HUES48 (cell line): ENCODE data around the gene CDH13.

ENCODE experiments used
- H3K27ac ChIP-seq: one replicate; pipeline ENCODE4 v1.7.0; 2013; ENCODE audit warnings: low read depth, low read length, inconsistent platforms
- H3K27me3 ChIP-seq: 2 replicates; pipeline ENCODE4 v1.6.1; 2013; ENCODE audit warnings: mild to moderate bottlenecking, low read length; ENCODE audit not compliant: control insufficient read depth, insufficient read depth
- H3K36me3 ChIP-seq: 2 replicates; pipeline ENCODE4 v1.6.1; 2013; ENCODE audit warnings: low read length; ENCODE audit not compliant: control insufficient read depth, insufficient read depth
- H3K4me1 ChIP-seq: 2 replicates; pipeline ENCODE4 v1.6.1; 2013; ENCODE audit warnings: mild to moderate bottlenecking, low read length; ENCODE audit not compliant: control insufficient read depth, insufficient read depth
- H3K4me3 ChIP-seq: 2 replicates; pipeline ENCODE4 v1.5.1; 2013; ENCODE audit warnings: mild to moderate bottlenecking, low read depth, low read length
- H3K9ac ChIP-seq: 2 replicates; pipeline ENCODE4 v1.6.1; 2013; ENCODE audit warnings: mild to moderate bottlenecking, low read depth, low read length, moderate library complexity
- H3K9me3 ChIP-seq: 2 replicates; pipeline ENCODE4 v1.6.1; 2013; ENCODE audit warnings: low read length; ENCODE audit not compliant: control insufficient read depth, insufficient read depth

The CDH13 gene

GRCh38 chr16:83023640-83024039 is 396.9 kb downstream of the CDH13 start:
- H3K9me3 ChIP-seq, result no peaks in the 10 kb centered on the region
- H3K36me3 ChIP-seq, result no peaks in the 10 kb centered on the region
- H3K4me1 ChIP-seq, result no peaks in the 10 kb centered on the region
- H3K27me3 ChIP-seq, result no peaks in the 10 kb centered on the region
- H3K27ac ChIP-seq, result no peak overlapping the region
- no peak overlapping the region for H3K4me3 ChIP-seq
- no peak overlapping the region for H3K9ac ChIP-seq

DNA sequence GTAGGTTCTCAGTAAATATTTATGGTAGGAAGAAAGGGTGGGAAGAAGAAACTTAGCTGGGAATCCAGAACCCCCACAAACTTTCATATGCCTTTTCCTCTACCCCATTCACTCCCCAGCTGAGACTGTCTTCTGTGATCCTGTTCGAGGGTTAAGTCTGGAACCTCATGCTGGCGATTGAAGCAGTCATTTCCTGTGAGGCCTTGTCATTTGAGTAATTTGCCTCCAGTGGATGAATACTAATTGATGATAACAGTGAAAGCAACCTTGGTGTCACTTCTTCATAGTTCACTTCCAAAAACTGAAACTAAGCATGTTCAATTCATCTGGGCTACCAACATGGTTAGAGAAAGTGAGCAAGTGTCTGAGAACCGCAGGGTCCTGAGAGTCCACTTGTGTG is 401.2 kb downstream of the CDH13 start:
- Histone ChIP-seq H3K27me3 (no peaks in the 10 kb centered on the region), H3K27ac (no peak overlapping the region), H3K4me1 (no peaks in the 10 kb centered on the region), H3K36me3 (no peaks in the 10 kb centered on the region), H3K9me3 (no peaks in the 10 kb centered on the region), H3K9ac (no peak overlapping the region), H3K4me3 (no peak overlapping the region)

DNA sequence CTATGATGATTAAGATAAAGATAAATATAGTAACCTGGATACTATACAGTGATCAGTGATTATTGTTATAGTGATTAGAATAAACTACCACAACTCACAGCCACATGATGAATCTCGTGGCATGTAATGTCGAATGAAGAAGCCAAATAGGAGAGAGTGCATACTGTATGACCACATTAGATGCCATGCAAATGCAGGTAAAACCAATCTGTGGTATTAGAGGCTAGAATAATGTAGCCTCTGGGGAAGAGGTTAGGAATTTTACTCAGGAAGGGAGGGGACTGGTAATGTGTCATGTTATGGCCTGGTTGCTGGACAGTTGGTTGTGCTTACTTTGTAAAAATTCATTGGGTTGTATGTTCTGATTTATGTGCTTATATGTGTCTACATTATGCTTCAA is 402.7 kb downstream of the CDH13 start:
- no peaks in the 10 kb centered on the region for H3K9me3 ChIP-seq
- H3K9ac ChIP-seq, result no peak overlapping the region
- no peak overlapping the region for H3K4me3 ChIP-seq
- H3K36me3 ChIP-seq, result no peaks in the 10 kb centered on the region
- no peaks in the 10 kb centered on the region for H3K4me1 ChIP-seq
- H3K27me3 ChIP-seq, result no peaks in the 10 kb centered on the region
- no peak overlapping the region for H3K27ac ChIP-seq

DNA sequence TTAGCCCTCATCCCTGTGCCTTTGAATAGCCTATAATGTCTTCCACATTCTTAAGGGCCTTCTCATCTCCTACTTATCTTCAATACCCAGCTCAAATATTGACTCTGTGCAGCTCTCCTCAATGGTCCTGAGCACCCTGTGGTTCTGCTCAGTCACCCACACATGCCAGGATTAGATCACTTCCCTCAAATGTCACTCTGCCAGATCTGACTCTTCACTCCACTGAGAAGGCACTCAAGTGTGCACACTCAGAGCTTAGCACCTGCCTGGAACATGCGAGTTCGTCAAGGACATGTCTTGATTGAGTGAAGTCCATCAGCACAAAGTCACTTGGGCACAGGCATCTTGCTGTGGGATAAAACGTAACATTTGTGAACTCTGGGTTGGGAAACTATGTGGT is 404.8 kb downstream of the CDH13 start:
- H3K27ac ChIP-seq, result no peak overlapping the region
- H3K27me3 ChIP-seq, result no peaks in the 10 kb centered on the region
- no peak overlapping the region for H3K9ac ChIP-seq
- no peaks in the 10 kb centered on the region for H3K9me3 ChIP-seq
- H3K4me3 ChIP-seq, result no peak overlapping the region
- H3K36me3 ChIP-seq, result no peaks in the 10 kb centered on the region
- H3K4me1 ChIP-seq, result no peaks in the 10 kb centered on the region

GRCh38 chr16:83037102-83037501 is 410.3 kb downstream of the CDH13 start:
- Histone ChIP-seq H3K36me3 (no peaks in the 10 kb centered on the region), H3K9me3 (no peaks in the 10 kb centered on the region), H3K27me3 (no peaks in the 10 kb centered on the region), H3K9ac (no peak overlapping the region), H3K4me1 (no peaks in the 10 kb centered on the region), H3K27ac (no peak overlapping the region), H3K4me3 (no peak overlapping the region)

DNA sequence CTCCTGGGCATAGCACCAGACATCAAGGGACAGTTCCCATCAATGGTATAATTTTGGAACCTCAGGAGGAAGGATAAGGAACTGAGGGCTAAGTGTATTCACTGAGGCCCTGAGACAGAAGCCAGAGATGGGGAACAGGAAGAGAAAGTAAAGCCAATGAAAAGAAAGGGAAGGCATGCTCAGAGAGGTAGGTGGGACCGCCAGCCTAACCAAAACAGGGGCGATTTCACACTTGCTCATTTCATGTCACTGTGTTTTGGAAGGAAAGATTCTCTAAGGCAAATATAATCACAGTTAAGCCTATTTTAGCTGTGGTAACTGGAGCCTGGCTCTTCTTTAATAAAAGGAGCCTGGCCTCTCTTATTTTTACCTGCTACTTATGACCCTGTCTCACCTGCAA is 411.1 kb downstream of the CDH13 start:
- Histone ChIP-seq H3K4me3 (no peak overlapping the region), H3K4me1 (no peaks in the 10 kb centered on the region), H3K9ac (no peak overlapping the region), H3K9me3 (no peaks in the 10 kb centered on the region), H3K36me3 (no peaks in the 10 kb centered on the region), H3K27me3 (no peaks in the 10 kb centered on the region), H3K27ac (no peak overlapping the region)

- H3K9ac ChIP-seq, result no peak overlapping the region
- no peaks in the 10 kb centered on the region for H3K36me3 ChIP-seq
- no peak overlapping the region for H3K27ac ChIP-seq
- no peaks in the 10 kb centered on the region for H3K4me1 ChIP-seq
- no peaks in the 10 kb centered on the region for H3K9me3 ChIP-seq
- no peak overlapping the region for H3K4me3 ChIP-seq
- H3K27me3 ChIP-seq, result no peaks in the 10 kb centered on the region
Measured at GRCh38 chr16:83040174-83040573, 413.4 kb downstream of the CDH13 start.

GRCh38 chr16:83044589-83044988 is 417.8 kb downstream of the CDH13 start:
- Histone ChIP-seq H3K27ac (no peak overlapping the region), H3K9me3 (no peaks in the 10 kb centered on the region), H3K27me3 (no peaks in the 10 kb centered on the region), H3K9ac (no peak overlapping the region), H3K4me3 (no peak overlapping the region), H3K4me1 (no peaks in the 10 kb centered on the region), H3K36me3 (no peaks in the 10 kb centered on the region)

GRCh38 chr16:83045790-83046189 is 419.0 kb downstream of the CDH13 start:
- H3K4me1 ChIP-seq, result no peaks in the 10 kb centered on the region
- H3K27me3 ChIP-seq, result no peaks in the 10 kb centered on the region
- H3K27ac ChIP-seq, result no peak overlapping the region
- H3K9ac ChIP-seq, result no peak overlapping the region
- no peaks in the 10 kb centered on the region for H3K36me3 ChIP-seq
- no peaks in the 10 kb centered on the region for H3K9me3 ChIP-seq
- no peak overlapping the region for H3K4me3 ChIP-seq

- no peaks in the 10 kb centered on the region for H3K4me1 ChIP-seq
- no peak overlapping the region for H3K4me3 ChIP-seq
- H3K27ac ChIP-seq, result no peak overlapping the region
- H3K36me3 ChIP-seq, result no peaks in the 10 kb centered on the region
- H3K9me3 ChIP-seq, result no peaks in the 10 kb centered on the region
- H3K27me3 ChIP-seq, result no peaks in the 10 kb centered on the region
- H3K9ac ChIP-seq, result no peak overlapping the region
Measured at GRCh38 chr16:83046664-83047063, 419.9 kb downstream of the CDH13 start.

- Histone ChIP-seq H3K4me1 (no peaks in the 10 kb centered on the region), H3K27ac (no peak overlapping the region), H3K36me3 (no peaks in the 10 kb centered on the region), H3K27me3 (no peaks in the 10 kb centered on the region), H3K9me3 (no peaks in the 10 kb centered on the region), H3K9ac (no peak overlapping the region), H3K4me3 (no peak overlapping the region)
Measured at GRCh38 chr16:83051451-83051850, 424.7 kb downstream of the CDH13 start.

DNA sequence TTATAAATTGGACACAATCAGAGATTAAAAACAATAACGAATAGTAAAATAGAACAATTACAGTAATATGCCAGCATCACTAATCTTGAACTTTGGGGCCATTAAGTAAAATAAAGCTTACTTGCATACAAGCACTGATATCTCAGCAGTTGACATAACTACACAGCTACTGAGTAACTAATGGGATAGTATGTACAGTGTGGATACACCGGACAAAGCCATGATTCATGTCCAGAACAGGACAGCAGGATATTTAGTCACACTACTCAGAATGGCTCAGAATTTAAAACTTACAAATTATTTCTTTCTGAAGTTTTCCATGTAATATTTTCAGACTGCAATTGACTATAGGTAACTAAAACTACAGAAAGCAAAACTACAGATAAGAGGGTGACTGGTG is 427.5 kb downstream of the CDH13 start:
- H3K27me3 ChIP-seq, result no peaks in the 10 kb centered on the region
- no peaks in the 10 kb centered on the region; the same call in none of the 2 replicates for H3K4me1 ChIP-seq
- H3K36me3 ChIP-seq, result no peaks in the 10 kb centered on the region
- H3K27ac ChIP-seq, result no peak overlapping the region
- no peak overlapping the region for H3K4me3 ChIP-seq
- H3K9ac ChIP-seq, result no peak overlapping the region
- H3K9me3 ChIP-seq, result no peaks in the 10 kb centered on the region
